ENCODE measurements around the gene CBR3.

CBR3 gene

DNA sequence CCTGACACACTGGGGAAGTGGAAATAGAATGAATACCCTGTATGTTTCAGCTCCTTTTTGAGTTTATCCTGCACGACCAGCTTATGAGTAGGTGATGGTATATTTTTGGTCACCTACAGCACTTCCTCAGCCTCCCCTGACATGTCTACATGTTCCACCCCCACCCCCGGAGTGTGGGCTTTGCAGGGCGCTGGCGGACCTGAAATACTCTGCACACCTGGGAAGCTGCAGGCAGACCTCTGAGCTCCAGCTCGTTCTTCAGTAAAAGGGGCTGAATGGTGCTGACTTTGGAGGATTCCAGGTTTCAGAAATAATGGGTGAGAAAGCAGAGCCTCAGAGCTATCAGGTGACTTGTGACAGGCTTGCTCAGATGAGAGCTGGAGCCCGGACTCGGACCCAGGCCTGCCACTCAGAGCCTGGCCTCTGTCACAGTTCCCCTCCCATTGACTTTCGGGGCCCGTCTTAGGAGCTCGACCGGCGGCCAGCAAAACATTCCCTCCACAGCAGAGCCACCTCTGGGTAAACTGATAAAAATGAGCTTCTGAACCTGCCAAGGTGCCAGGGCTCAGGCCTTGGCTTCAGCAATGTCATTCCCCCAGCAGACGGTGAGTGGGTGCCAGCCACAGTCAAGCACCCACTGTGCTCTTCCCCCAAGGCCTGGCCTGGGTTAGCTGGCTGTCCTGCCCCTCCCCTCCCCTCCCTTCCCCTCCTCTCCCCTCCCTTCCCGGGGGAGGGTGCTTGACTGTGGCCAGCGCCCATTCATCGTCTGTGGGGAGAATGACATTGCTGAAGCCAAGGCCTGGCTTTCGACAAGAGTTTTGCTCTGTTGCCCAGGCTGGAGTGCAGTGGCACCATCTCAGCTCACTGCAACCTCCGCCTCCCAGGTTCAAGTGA is 51.9 kb downstream of the CBR3 start:
- Histone ChIP-seq H3K4me1 (ENCODE audit: control insufficient read depth, insufficient read depth, low read length, unreplicated experiment) (no peaks in the 10 kb centered on the region), H3K79me2 (ENCODE audit: control insufficient read depth, insufficient read depth, low read length, unreplicated experiment) (no peaks in the 10 kb centered on the region), H3K27ac (ENCODE audit: low read depth, low read length) (no peak overlapping the region), H3K27me3 (ENCODE audit: insufficient read depth, low read length) (no peaks in the 10 kb centered on the region), H3K36me3 (ENCODE audit: insufficient read depth, low read length) (no peaks in the 10 kb centered on the region), H3K4me3 (ENCODE audit: low read depth, low read length) (no peak overlapping the region), H2AFZ (ENCODE audit: low read length, unreplicated experiment) (no peak overlapping the region)

DNA sequence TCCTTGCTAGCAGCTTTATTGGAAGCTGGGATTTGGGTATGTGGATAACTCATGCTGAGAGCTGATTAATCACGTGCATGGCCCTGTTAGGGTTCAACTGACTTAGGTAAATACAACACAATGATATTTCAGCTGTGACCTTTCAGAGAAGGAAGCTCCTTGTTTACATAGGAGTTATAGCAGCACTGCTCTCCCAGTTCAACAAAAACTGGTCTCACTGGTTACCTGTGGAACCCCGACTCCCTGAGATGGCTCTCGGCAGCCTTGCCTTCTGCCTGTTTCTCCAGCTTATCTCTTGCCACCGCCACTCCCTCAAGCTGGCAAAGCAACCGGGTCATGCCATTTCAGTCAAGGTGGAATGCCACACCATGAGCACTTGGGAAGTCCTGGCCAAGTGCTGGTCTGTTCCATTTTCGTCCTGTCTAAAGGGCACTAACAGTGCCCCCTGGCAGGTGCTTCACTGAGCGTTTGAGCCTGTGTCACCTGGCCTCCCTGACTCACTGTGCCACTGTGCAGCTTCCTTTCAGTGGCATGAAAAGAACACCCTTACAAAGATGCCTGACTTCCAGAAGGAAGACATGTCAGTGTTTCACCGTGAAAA is 53.3 kb downstream of the CBR3 start:
- Histone ChIP-seq H3K4me1 (ENCODE audit: control insufficient read depth, insufficient read depth, low read length, unreplicated experiment) (no peaks in the 10 kb centered on the region), H3K79me2 (ENCODE audit: control insufficient read depth, insufficient read depth, low read length, unreplicated experiment) (no peaks in the 10 kb centered on the region), H3K36me3 (ENCODE audit: insufficient read depth, low read length) (no peaks in the 10 kb centered on the region), H3K4me3 (ENCODE audit: low read depth, low read length) (no peak overlapping the region), H2AFZ (ENCODE audit: low read length, unreplicated experiment) (no peak overlapping the region), H3K27me3 (ENCODE audit: insufficient read depth, low read length) (no peaks in the 10 kb centered on the region), H3K27ac (ENCODE audit: low read depth, low read length) (no peak overlapping the region)

DNA sequence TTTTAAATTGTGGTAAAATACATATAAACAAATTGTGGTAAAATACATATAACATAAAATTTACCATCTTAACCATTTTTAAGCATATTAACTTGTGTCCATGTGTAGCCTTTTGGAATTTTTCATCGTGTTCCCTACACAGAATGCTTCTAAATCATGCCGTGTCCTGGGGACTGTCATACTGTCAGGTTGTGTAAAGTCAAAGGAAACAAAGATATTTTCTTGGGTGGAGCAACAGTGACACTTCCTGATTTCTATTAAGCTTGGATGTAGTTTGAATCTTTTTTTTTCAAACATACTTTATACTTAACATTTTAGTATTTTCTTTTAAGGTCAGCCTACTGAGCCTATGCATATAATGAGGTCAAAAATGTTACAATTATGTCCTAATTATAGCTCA is 54.1 kb downstream of the CBR3 start:
- Histone ChIP-seq H3K4me3 (ENCODE audit: low read depth, low read length) (no peak overlapping the region), H2AFZ (ENCODE audit: low read length, unreplicated experiment) (no peak overlapping the region), H3K79me2 (ENCODE audit: control insufficient read depth, insufficient read depth, low read length, unreplicated experiment) (no peaks in the 10 kb centered on the region), H3K27ac (ENCODE audit: low read depth, low read length) (no peak overlapping the region), H3K27me3 (ENCODE audit: insufficient read depth, low read length) (no peaks in the 10 kb centered on the region), H3K36me3 (ENCODE audit: insufficient read depth, low read length) (no peaks in the 10 kb centered on the region), H3K4me1 (ENCODE audit: control insufficient read depth, insufficient read depth, low read length, unreplicated experiment) (no peaks in the 10 kb centered on the region)

DNA sequence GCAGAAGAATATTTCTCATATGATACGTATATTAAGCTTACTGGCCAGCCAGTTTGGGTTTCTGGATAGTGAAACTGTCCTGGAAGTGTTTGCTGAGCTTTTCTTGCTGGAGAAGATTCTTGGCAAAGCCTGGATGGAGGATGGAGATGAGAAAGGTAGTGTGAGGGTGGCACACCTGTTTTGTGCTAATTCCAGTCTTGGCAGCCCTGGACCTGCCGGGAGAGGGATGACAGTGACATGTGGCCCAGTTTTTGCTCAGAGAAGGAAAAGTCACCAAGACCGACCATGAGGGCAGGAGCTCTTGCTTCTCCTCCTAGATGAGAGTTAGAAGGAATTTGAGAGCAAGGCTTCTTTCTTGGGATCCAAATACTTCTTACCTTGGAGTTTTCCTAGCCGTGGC is 55.9 kb downstream of the CBR3 start:
- Histone ChIP-seq H2AFZ (ENCODE audit: low read length, unreplicated experiment) (no peak overlapping the region), H3K27me3 (ENCODE audit: insufficient read depth, low read length) (no peaks in the 10 kb centered on the region), H3K79me2 (ENCODE audit: control insufficient read depth, insufficient read depth, low read length, unreplicated experiment) (no peaks in the 10 kb centered on the region), H3K27ac (ENCODE audit: low read depth, low read length) (no peak overlapping the region), H3K4me1 (ENCODE audit: control insufficient read depth, insufficient read depth, low read length, unreplicated experiment) (no peaks in the 10 kb centered on the region), H3K4me3 (ENCODE audit: low read depth, low read length) (no peak overlapping the region), H3K36me3 (ENCODE audit: insufficient read depth, low read length) (no peaks in the 10 kb centered on the region)

DNA sequence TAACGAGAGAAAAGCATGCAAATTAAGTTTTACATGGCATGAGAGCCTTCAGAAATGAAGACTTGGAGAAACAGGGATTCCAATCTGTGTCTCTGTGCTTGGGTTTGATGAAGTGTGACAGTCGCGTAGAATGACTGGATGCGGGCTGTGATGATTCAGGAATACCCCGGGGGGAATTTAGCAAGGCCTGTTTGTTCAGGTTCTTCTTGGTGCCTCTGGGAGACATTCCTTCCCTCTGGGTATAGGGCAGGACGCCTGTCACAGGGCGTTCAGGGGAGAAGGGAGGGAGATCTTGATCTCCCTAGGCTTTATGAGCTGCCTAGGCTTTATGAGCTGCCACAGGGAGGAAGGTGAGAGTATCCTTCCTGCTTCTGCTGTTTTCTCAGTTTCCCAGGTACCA is 58.3 kb downstream of the CBR3 start:
- Histone ChIP-seq H2AFZ (ENCODE audit: low read length, unreplicated experiment) (no peak overlapping the region), H3K4me1 (ENCODE audit: control insufficient read depth, insufficient read depth, low read length, unreplicated experiment) (no peaks in the 10 kb centered on the region), H3K79me2 (ENCODE audit: control insufficient read depth, insufficient read depth, low read length, unreplicated experiment) (no peaks in the 10 kb centered on the region), H3K27me3 (ENCODE audit: insufficient read depth, low read length) (no peaks in the 10 kb centered on the region), H3K4me3 (ENCODE audit: low read depth, low read length) (no peak overlapping the region), H3K36me3 (ENCODE audit: insufficient read depth, low read length) (no peaks in the 10 kb centered on the region), H3K27ac (ENCODE audit: low read depth, low read length) (no peak overlapping the region)

DNA sequence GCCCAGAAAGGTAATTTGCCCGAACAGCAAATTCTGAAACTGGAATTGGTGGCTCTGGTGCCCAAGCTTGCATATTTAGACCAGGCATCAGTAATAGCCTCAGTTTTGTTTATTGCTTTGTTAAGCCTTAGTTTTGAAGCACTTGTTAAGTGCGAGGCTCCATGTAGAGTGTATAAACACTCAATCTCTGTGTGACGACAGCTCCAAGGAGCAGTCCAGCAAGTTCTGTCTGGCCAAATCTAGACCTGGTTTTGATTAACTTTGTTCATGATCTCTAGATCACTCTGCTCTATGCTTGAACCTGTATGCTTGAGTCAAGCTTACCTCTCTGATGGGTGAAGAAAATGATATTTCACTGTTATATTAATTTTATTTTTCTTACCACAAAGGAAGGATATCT is 59.1 kb downstream of the CBR3 start:
- no peaks in the 10 kb centered on the region for H3K27me3 ChIP-seq (ENCODE audit: insufficient read depth, low read length)
- no peaks in the 10 kb centered on the region for H3K4me1 ChIP-seq (ENCODE audit: control insufficient read depth, insufficient read depth, low read length, unreplicated experiment)
- no peaks in the 10 kb centered on the region for H3K36me3 ChIP-seq (ENCODE audit: insufficient read depth, low read length)
- H3K79me2 ChIP-seq (ENCODE audit: control insufficient read depth, insufficient read depth, low read length, unreplicated experiment), result no peaks in the 10 kb centered on the region
- H3K27ac ChIP-seq (ENCODE audit: low read depth, low read length), result no peak overlapping the region
- no peak overlapping the region for H3K4me3 ChIP-seq (ENCODE audit: low read depth, low read length)
- H2AFZ ChIP-seq (ENCODE audit: low read length, unreplicated experiment), result no peak overlapping the region

DNA sequence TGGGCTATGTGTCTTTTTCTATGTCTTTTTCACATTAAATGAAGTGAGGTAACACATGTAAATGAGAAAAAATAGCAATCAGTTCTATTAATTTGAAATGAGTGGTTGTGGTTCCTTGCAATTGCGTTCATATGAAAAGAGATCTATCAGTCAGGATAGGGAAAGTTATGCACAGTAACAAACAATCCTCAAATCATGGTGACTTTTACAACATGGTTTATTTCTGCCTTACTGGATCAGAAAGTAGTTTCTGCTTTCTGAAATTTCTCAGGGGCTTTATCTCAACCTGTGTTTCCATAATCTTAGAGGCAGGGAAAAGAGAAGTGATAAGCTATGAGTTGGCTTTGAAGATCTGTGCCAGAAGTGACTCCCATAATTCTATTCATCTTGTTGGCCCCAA is 60.7 kb downstream of the CBR3 start:
- no peaks in the 10 kb centered on the region for H3K27me3 ChIP-seq (ENCODE audit: insufficient read depth, low read length)
- no peaks in the 10 kb centered on the region for H3K79me2 ChIP-seq (ENCODE audit: control insufficient read depth, insufficient read depth, low read length, unreplicated experiment)
- H3K27ac ChIP-seq (ENCODE audit: low read depth, low read length), result no peak overlapping the region
- H3K4me3 ChIP-seq (ENCODE audit: low read depth, low read length), result no peak overlapping the region
- no peaks in the 10 kb centered on the region for H3K4me1 ChIP-seq (ENCODE audit: control insufficient read depth, insufficient read depth, low read length, unreplicated experiment)
- H2AFZ ChIP-seq (ENCODE audit: low read length, unreplicated experiment), result no peak overlapping the region
- H3K36me3 ChIP-seq (ENCODE audit: insufficient read depth, low read length), result no peaks in the 10 kb centered on the region
